GM21723 (cell line): ENCODE results near the gene TFF3.

Source experiments
- ATAC-seq: cut with Tn5 transposase; IDR thresholded peaks from one replicate; pipeline ENCODE4 v1.9.1; 2021; ENCODE audit warnings: mild to moderate bottlenecking, moderate library complexity; ENCODE audit not compliant: unreplicated experiment

Gene TFF3

DNA sequence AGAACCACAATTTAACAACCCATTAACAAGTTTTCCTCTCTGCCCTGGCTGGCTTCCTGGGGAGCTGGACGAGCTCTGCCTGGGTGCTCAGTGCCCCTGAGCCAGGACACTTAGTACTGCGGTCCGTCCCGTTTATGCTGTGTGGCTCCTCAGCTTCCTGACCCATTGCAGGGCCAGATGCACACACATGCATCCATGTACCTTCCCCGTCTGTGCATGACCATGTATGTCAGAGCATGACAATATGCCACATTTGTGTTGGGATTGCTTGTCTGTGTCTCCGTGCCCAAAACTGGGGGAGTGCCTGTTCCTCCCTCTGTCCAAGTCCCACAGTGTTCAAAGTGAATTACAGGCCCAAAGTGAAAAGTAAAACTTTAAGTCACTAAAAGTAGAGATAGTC is 9.7 kb upstream of the TFF3 start:
- ATAC-seq: no peak

DNA sequence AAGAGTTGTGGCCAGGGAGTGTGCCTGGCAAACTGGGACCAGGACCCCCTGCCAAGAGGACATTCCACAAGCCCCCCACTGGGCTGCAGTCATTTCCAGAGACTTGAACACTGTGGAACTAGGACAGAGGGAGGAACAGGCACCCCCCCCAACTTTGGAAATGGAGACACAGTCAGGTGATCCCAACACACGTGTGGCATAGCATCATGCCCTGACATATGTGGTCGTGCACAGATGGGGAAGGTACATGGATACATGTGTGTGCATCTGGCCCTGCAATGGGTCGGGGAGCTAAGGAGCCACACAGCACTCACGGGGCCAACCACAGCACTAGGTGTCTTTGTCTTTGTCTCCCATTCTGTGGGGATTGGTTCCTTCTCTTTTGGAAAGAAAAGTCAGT is 6.6 kb upstream of the TFF3 start:
- ATAC-seq: no peak

DNA sequence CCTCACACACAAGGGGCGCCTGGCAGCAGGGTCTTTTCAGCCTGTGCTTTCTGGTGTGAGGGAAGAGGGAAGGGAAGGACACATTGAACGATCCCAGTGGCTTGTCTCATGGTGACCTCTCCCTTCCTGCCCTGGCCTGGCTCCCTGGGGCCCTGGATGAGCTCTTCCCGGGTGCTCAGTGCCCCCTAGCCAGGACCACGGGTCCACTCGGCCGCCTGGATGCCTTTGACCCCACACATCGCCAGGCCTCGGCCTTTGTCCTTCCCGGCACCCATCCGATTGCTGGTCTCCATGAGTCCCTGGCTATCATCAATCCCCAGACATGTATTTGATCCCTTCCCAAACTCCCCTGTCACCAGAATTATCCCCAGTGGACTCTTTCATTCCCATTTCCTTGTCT is 6.0 kb upstream of the TFF3 start:
- no peak for ATAC-seq

DNA sequence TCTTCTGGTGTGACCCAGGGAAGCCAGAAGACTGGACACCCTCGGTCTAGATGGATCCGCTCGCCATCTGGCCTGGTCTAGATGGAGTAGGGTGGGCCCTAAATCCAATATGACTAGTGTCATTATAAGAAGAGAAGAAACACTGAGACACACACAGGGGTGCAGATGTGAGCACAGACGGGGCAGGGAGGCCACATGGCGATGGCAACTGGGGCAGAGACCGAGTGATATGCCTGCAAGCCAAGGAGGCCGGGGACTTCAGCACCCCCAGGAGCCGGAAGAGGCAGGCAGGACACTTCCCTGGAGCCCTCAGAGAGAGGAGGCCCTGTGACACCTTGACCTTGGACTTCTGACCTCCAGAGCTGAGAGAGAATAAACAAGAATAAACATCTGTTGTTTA is 5.6 kb upstream of the TFF3 start:
- ATAC-seq: no peak

DNA sequence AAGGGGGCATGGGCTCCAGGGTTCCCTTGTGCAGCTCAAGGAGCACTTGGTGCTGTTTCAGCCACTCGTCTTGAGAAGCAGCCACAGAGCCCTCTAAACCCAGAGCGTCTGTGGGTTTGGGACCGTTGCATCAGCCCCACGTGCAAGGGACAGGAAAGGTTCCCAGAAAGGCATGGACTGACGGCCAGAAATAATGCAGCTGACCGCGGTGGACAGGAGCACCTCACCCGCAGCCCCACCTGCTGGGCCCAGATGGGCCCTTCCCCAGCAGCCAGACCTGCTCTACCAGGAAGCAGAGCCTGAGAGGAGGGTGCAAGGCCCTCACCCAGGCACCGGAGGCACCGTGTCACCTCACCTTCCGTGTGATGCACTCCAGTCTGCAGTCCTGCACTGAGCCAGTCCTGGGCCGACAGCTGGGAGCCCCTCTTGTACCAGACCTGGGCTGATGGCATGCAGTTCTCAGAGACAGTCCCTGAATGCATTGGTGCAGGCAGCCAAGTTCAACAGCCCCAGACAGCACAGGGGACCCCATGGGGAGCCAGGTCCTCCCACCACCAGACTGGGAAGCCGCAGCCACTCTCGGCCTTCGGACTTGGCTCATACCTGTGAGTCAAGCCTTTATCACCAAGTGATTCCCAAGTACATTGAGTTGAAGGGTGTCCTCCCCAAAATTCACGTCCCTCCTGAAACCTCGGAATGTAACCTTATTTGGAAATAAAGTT is 4.8 kb upstream of the TFF3 start:
- ATAC-seq: no peak

DNA sequence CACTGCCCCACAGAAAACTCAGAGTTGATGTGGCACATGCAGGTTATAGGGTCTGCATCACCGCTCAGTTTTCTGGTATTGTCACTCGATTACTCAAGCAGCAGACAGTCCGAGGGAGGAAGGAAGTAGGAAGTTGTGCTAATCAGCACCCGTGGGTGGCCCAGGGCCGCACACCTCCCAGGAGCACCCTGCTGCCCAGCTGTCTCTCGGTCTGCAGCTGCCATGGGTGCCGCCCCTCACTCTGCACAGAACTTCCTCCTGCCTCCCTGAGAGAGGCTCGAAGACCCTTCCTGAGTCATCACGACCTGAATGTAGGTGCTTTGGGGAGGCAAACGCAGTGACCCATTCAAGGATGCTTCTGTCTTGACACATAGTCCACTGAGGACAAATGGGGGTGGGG is 4.2 kb upstream of the TFF3 start:
- no peak for ATAC-seq

DNA sequence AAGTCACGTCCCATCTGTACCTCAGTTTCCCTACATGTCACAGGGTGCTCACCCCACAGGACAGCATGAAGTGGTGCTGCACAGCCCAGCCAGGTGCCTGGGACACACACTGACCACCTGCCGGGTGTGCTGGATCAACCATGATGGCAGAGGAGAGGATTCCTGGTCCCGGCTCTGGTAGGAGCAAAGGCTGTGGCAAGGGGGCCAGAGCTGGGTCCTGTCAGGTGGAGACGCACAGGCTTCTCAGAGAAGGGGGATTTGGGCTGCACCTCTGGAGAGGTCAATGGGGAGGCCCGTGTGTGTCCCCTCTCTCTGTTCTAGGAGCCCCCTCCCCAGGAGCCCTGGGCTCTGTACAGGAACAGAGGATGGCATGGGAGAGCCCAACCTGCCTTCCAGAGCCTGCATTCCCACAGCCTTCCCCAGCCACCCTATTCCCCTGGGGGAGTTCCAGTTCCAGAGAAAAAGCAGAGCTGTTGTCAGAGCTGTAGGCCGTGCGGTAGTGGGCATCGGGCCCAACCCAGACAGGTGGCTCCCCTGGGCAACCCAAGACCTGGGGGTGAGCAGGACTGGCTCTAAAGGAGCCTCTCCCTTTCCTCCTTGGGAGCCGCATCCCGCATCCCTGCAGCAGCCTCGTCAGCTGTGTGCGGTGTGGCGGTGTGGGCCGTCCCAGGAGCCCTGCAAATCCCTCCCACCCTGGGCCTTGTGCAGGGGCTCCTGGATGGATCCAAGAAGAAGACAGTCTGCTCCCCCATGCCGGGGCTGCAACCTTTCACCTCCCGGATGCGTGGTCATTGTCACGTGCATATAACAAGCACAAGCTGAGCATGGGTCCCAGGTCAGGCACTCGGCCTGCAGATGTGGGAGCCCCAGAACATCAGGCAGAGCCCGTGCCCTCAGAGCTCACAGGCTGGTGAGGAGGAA is 2.9 kb upstream of the TFF3 start:
- no peak for ATAC-seq

DNA sequence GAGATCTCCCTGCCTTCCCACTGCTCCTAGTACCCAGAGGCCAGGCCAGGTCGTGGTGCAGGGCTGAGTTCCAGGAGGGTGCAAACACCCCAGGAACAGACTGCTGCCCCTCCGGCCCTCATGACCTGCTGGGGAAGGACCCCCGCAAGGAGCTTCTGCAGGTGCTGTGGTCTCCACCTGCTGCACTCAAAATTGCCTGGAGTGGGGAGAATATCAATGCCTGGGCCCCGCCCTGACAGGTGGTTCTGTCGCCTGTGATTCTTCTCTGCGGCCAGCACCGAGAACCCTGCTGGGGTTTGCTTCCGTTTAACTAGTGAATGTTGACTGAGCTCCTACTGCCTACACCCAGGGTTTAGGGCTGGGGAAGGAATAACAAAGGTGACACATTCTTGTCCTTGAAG is 2.1 kb upstream of the TFF3 start:
- no peak for ATAC-seq

DNA sequence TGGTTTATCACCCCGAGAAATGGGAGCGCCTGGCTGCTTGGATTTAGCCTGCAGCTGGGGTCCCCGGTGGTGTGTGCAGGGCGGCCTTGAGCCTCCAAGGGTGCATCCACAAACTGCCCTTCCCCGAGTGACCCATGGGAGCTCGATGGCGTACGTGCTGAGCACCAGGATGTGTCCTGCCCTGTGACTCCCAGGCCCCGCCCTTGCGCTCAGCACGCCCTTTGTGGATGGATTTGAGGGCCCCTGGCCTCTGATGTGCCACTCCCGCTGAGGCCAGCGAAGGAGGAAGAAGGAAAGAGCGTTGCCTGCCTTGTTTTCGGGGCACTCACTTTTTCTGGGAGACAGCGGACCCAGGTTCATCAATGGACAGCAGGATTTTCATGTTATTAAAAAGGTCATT is 1.7 kb upstream of the TFF3 start:
- ATAC-seq: no peak

DNA sequence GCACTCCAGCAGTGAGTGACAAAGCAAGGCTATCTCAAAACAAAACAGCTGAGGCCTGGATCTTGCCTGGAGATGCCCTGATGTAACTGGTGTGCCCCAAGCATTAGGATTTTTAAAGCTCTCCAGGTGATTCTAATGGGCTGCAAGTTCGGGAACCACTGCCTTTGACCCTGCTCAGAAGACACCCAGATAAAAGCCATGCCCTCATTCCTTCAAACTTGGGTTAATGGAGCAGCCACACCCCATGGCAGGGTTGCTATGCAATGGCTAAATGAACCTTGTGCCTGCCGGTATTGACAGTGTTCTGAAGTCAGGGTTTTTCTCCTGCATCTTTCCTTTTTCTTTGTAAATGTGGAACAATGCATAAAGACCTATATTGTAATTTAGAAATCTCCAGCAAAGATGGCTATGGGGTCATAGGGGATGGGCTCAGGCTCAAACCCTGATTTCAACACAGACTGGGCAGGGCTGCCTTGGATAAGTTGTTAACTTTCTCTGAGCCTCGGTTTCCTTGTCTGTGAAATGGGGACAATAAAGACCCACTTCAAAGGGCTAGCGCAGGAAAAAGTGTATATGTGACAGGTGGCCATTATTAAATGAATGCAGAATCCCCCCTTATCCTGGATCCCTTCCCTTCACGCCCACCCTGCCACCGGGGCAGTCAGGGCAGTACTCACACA is 453 bp downstream of the TFF3 start:
- no peak for ATAC-seq

DNA sequence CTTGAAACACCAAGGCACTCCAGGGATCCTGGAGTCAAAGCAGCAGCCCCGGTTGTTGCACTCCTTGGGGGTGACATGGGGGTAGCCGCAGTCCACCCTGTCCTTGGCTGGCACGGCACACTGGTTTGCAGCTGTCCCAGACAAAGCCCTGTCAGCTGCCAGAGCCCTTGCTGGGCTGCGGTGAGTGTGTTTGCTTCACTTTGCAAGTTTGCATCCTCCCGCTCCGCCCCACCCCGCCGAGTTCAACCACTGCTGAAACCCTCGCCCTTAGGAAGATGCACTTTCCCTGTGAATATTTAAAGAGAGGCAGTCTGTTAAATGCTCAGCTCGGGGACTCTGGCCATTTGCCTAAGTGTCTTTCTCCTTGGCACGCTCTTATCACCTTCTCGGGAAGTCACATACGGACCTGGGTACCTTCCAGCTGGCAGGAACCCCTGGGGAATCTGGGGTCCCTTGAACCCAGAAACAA is 1.7 kb downstream of the TFF3 start:
- no peak for ATAC-seq

DNA sequence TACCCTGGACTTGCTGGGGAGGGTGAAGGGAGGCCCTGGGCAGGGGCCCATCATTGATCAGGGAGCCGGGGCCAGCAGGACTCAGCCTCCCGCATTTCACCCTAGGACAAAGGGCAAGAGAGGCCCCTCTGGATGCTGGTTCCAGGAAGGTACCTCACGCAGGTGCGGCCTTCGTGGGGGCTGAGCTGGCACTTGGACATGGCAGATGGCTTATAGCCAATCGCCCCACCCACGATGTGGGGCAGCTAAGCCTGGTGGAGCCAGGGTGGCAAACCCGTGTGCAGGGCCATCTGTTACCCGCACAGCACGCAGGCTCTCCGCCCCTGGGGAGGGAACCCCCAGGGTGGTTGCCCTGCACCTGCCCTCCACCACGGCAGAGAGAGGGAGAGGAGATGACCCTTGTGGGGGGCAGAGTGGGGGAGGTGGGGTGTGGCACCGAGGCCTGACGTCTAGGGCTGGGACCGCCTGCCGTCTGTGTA is 2.5 kb downstream of the TFF3 start:
- ATAC-seq: no peak

DNA sequence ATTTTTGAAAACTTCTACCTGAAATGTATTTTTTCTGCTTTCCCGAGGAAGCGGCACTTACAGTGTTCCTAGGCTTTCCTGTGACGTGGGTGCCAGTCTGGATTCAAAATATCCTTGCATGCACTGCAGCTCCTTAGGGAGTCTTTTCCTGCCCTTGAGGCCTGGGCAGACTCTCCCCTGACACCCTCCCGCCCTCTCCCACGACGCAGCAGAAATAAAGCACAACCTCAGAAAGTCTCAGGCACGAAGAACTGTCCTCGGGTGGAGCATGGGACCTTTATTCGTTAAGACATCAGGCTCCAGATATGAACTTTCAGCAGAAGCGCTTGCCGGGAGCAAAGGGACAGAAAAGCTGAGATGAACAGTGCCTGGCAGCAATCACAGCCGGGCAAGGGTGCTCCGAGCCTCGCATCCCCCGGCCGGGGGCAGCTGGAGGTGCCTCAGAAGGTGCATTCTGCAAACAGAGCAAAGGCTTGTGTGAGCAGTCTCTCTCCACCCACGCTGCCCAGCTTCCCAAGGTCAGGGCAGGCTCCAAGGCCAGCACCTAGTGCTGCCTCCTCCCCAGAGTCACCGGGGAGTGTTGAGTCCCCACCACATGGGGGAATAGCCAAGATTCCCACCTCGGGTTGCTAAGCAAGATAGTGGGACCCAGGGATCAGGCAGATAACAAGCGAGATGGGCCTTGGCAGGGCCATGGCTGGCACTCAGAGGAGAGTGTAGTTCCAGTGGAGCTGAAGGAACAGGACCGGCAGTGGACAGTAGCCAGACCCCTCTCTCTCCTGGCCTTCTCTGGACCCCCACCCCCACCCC is 3.2 kb downstream of the TFF3 start:
- ATAC-seq: no peak

DNA sequence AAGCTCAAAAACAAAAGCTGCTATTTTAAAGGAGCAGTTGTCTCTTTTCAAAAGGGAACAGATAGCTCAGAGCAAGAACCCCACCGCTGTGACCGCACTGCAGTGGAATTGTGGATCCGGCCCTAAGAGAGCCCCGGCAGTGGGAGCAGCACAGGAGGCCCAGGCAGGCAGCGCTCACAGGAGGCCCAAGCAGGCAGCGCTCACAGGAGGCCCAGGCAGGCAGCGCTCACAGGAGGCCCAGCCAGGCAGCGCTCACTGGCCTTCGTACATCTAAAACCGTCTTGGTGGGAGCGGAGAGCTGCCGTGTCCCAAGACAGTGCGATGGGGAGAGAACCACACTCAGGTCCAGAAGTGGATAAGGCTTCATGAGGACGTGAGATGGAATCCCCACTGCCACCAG is 4.0 kb downstream of the TFF3 start:
- ATAC-seq: no peak

DNA sequence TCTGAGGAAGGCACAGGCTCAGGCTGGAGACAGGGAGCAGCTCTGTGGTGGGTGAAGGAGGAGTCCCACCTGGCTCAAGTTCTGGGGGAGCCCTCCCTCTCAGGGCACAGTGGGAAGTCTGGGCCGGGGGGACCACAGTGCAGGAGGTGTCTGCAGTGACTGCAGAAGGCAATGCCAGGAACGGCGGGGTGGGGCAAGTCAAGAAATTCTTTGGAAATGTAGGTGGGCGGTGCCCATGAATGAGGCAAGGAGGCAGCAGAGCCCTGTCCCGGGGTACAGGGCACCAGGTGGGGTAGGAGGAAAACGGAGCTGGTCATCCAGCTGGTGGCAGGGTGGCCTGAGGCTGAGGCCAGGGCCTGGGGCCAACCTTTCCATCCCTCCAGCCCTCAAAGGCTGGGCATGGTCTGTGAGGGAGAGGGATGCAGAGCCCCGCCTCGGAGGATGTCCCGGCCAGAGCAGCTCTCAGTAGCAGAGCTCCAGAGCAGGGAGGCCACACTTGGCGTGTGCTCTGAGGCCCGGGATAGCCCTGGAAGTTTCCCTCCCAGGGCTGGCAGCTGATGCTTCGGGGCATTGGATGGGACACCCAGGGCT is 4.7 kb downstream of the TFF3 start:
- ATAC-seq: no peak

DNA sequence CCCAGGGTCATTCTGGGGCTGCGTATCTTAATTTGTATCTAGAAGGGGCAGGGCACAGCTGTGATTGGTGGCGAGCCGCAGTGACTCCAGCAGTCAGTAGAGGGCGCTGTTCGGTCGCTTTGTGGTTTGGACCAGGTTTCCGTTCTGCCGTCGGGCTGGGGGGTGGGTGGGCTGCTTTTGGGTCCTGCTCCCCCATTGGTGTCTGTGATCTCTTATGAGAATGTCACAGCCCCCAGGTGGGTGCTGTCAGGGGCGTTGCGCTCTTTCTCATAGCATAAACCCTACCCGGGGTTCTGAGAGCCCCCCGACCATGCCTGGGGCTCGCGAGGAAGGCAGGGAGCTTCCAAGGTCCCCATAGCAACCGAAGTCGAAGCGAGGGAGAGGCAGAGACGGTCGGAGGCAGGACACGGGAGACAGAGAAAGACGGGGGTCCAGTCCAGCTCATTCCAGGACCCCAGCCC is 5.4 kb downstream of the TFF3 start:
- peak; percentile 44 for ATAC-seq

DNA sequence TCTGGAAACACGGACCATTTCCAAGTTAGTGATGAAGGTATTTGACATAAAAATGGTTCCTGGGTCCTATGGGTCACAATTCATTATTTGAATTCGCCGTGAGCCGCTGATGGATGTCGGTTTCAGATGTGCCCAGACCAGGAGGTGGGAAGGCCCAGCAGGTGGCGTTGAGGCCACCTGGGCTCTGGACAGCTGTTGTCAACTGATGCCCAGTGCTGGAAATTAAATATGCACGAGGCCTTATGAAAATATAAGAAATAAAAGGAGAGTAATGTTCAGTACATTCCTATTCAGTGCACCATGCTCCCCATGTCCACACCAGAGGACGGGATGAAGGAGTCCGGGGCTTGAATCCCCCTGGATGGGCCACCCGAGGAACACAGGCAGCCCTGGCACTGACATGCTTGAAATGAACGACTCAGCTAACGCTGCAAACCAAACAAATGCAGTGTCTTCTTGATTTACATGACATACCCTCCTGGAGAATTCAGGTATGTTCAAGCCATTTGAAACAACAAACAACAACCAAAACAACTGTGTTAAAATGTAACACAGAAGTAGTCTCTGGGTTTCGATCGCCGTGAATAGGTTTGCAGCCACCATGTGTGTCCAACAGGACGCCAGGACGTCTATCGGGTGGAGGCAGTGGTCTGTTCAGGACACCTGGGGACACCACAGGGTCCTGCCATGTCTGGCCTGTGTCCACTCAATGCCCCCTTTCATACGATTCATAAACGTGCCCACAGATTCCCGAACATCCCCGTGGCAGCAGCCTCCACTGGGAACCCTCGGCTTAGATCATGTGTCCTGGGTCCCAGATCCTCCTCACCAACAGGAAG is 6.1 kb downstream of the TFF3 start:
- ATAC-seq: no peak

DNA sequence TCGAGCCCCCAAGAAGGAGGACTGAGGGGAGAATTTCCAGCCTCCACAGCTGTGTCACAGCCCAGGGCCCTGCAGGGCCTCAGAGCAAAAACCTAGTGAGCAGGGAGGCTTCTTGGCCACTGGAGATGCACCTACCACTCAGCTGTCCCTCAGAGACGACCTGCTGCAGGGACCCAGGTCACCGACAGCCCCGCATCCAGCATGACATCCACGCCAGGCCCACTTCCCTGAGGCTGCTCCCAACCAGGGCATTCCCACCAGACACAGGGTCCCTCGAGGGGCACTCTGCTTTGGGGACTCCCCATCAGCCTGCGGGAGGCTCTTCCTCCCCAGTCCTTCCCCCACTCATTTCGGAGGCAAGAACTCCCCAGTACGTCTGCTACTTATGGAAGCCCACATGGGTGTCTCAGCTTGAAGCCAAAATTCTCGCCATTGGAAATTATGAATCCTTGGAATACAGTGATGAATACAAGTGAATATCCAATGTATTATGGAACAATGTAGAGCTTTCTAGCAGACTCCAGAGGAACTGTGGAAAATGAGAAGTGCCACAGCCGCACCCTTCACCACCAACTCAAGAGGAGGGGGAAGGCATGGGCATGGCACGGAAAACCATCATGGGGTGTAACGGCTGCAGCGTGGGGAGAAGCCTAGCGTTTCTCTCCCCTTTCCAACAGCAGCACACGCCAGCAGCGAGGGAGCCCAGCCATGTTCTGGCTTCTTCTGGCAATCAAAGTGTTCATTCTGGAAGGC is 6.9 kb downstream of the TFF3 start:
- no peak for ATAC-seq

DNA sequence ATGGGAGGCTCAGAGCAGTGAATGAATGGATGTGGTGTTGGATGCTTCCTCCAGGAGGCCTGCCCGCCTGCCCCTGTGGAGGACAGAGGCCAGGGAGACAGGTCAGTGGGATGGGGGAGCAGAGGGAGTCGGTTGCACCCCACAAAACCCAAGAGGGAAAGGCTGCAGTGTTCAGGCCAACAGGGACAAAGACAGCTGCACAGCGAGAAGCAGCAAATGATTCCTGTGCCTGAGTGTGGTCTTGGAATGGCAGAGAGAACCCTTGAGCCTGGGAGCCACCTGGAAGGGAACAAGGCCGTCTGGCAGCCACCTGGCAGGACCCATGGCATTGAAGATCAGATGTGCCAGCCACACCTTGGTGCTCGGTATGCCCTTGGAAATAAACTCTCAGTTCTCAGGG is 8.1 kb downstream of the TFF3 start:
- ATAC-seq: no peak
